ENCODE measurements around the gene PCDHB10.
A peak's percentile ranks its signal among the peaks of the same experiment; 100 is the strongest.
"Not testable (repeated sequence)": the region's sequence is repeated elsewhere in the genome, so short reads cannot be mapped to it uniquely, and the experiment has no call there.

PCDHB10 gene

DNA sequence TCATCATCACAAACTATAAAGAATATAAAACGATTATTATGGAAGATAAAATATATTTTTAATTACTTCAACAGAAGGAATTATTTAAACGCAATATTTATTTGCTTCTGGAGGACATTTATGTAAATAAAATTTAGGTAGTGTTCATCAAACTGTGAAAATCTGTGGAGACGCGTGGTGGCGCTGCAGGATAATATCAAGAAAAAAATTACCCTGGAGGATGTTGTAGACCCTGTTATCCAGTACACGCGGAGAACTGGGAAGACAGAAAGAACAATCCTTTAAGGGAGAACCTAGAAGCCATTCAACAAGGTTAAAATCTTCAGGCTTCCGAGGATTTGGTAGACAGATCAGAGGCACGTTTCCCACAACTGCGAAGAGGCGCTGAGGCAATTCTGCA lies 16.3 kb downstream of the PCDHB10 start, which contains the start of gene PCDHB12:
Gene PCDHB12, plus strand, starts transcription at position 242 of the 400 bp plus-strand sequence. CDS start 189 bp downstream, outside the sequence.
- Histone ChIP-seq H3K27me3 (ENCODE audit: low read length) (no peaks in the 10 kb centered on the region), H3F3A (ENCODE audit: insufficient read depth) (no peaks in the 10 kb centered on the region), H3K4me3 (ENCODE audit: insufficient read depth, low read length, poor library complexity, severe bottlenecking) (no peak within 1 kb of the TSS), H3K9me3 (ENCODE audit: insufficient read depth, low read length) (no peaks in the 10 kb centered on the region), H3K9ac (ENCODE audit: low read length) (no peak within 1 kb of the TSS), H3K79me2 (ENCODE audit: insufficient read depth, low read length) (no peaks in the 10 kb centered on the region), H3K27ac (ENCODE audit: low read depth, low read length) (no peak within 1 kb of the TSS), H3K36me3 (ENCODE audit: low read length) (no peaks in the 10 kb centered on the region; the same call in 1 of the 2 replicates), H3K4me2 (ENCODE audit: low read depth, low read length, poor library complexity, severe bottlenecking) (no peak within 1 kb of the TSS), H2AFZ (ENCODE audit: low read depth, low read length, severe bottlenecking) (no peak within 1 kb of the TSS), H4K20me1 (ENCODE audit: low read depth, low read length) (no peaks in the 10 kb centered on the region), H3K9me2 (replicated peaks; ENCODE audit: insufficient read depth, low read length) (no peaks in the 10 kb centered on the region)
- TF ChIP-seq EZH2phosphoT487 (conservative IDR thresholded peaks at IDR 0.05; ENCODE audit: low read length) = no peak
- TF ChIP-seq, protein P1, sequence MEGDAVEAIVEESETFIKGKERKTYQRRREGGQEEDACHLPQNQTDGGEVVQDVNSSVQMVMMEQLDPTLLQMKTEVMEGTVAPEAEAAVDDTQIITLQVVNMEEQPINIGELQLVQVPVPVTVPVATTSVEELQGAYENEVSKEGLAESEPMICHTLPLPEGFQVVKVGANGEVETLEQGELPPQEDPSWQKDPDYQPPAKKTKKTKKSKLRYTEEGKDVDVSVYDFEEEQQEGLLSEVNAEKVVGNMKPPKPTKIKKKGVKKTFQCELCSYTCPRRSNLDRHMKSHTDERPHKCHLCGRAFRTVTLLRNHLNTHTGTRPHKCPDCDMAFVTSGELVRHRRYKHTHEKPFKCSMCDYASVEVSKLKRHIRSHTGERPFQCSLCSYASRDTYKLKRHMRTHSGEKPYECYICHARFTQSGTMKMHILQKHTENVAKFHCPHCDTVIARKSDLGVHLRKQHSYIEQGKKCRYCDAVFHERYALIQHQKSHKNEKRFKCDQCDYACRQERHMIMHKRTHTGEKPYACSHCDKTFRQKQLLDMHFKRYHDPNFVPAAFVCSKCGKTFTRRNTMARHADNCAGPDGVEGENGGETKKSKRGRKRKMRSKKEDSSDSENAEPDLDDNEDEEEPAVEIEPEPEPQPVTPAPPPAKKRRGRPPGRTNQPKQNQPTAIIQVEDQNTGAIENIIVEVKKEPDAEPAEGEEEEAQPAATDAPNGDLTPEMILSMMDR (IDR thresholded peaks at IDR 0.05; ENCODE audit: insufficient read depth, low read length, poor library complexity, severe bottlenecking) = peak; percentile 37

GRCh38 chr5:141210281-141210680 lies 18.1 kb downstream of the PCDHB10 start:
- H4K20me1 ChIP-seq (ENCODE audit: low read depth, low read length); H3K4me3 ChIP-seq (ENCODE audit: insufficient read depth, low read length, poor library complexity, severe bottlenecking); H3K9ac ChIP-seq (ENCODE audit: low read length); H3K9me3 ChIP-seq (ENCODE audit: insufficient read depth, low read length); H3F3A ChIP-seq (ENCODE audit: insufficient read depth); H3K27me3 ChIP-seq (ENCODE audit: low read length); H3K4me2 ChIP-seq (ENCODE audit: low read depth, low read length, poor library complexity, severe bottlenecking); H3K79me2 ChIP-seq (ENCODE audit: insufficient read depth, low read length); H3K9me2 ChIP-seq (replicated peaks; ENCODE audit: insufficient read depth, low read length); H2AFZ ChIP-seq (ENCODE audit: low read depth, low read length, severe bottlenecking); H3K36me3 ChIP-seq (ENCODE audit: low read length); H3K27ac ChIP-seq (ENCODE audit: low read depth, low read length): not testable (repeated sequence)

GRCh38 chr5:141210849-141211248 lies 18.7 kb downstream of the PCDHB10 start:
- not testable (repeated sequence) for H3F3A ChIP-seq (ENCODE audit: insufficient read depth); H4K20me1 ChIP-seq (ENCODE audit: low read depth, low read length); H3K79me2 ChIP-seq (ENCODE audit: insufficient read depth, low read length); H3K9me3 ChIP-seq (ENCODE audit: insufficient read depth, low read length); H3K27ac ChIP-seq (ENCODE audit: low read depth, low read length); H2AFZ ChIP-seq (ENCODE audit: low read depth, low read length, severe bottlenecking); H3K4me3 ChIP-seq (ENCODE audit: insufficient read depth, low read length, poor library complexity, severe bottlenecking); H3K4me2 ChIP-seq (ENCODE audit: low read depth, low read length, poor library complexity, severe bottlenecking); H3K36me3 ChIP-seq (ENCODE audit: low read length); H3K27me3 ChIP-seq (ENCODE audit: low read length); H3K9ac ChIP-seq (ENCODE audit: low read length); H3K9me2 ChIP-seq (replicated peaks; ENCODE audit: insufficient read depth, low read length)

DNA sequence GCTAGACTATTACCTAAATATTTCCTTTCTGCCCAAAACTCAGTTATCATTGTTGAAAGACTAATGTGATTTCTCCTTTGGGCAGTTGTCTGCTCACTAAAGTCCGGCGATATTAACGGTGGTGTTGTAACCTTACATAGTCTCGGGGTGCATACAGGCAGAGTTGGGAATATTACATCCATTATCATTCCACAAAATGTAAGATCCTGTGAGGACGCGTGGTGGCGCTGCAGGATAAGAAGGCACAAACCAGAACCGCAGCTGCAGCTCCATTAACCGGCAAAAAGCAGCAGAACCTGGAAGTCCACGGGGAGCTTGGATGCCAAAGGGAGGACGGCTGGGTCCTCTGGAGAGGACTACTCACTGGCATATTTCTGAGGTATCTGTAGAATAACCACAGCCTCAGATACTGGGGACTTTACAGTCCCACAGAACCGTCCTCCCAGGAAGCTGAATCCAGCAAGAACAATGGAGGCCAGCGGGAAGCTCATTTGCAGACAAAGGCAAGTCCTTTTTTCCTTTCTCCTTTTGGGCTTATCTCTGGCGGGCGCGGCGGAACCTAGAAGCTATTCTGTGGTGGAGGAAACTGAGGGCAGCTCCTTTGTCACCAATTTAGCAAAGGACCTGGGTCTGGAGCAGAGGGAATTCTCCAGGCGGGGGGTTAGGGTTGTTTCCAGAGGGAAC lies 21.6 kb downstream of the PCDHB10 start, which contains the start of gene PCDHB13:
Gene PCDHB13, plus strand, starts transcription at position 264 of the 684 bp plus-strand sequence. Its CDS starts 205 bp downstream, at position 469.
- H3K4me2 ChIP-seq (ENCODE audit: low read depth, low read length, poor library complexity, severe bottlenecking); H3K36me3 ChIP-seq (ENCODE audit: low read length); H3K9me2 ChIP-seq (replicated peaks; ENCODE audit: insufficient read depth, low read length); H3K79me2 ChIP-seq (ENCODE audit: insufficient read depth, low read length); H3K4me3 ChIP-seq (ENCODE audit: insufficient read depth, low read length, poor library complexity, severe bottlenecking); H3K9me3 ChIP-seq (ENCODE audit: insufficient read depth, low read length); H3K9ac ChIP-seq (ENCODE audit: low read length); H4K20me1 ChIP-seq (ENCODE audit: low read depth, low read length); H3K27ac ChIP-seq (ENCODE audit: low read depth, low read length); H2AFZ ChIP-seq (ENCODE audit: low read depth, low read length, severe bottlenecking); H3K27me3 ChIP-seq (ENCODE audit: low read length); H3F3A ChIP-seq (ENCODE audit: insufficient read depth): not testable (repeated sequence)

- not testable (repeated sequence) for H4K20me1 ChIP-seq (ENCODE audit: low read depth, low read length); H3K36me3 ChIP-seq (ENCODE audit: low read length); H3K9me3 ChIP-seq (ENCODE audit: insufficient read depth, low read length); H2AFZ ChIP-seq (ENCODE audit: low read depth, low read length, severe bottlenecking); H3K4me2 ChIP-seq (ENCODE audit: low read depth, low read length, poor library complexity, severe bottlenecking); H3K79me2 ChIP-seq (ENCODE audit: insufficient read depth, low read length); H3K9ac ChIP-seq (ENCODE audit: low read length); H3F3A ChIP-seq (ENCODE audit: insufficient read depth); H3K4me3 ChIP-seq (ENCODE audit: insufficient read depth, low read length, poor library complexity, severe bottlenecking); H3K9me2 ChIP-seq (replicated peaks; ENCODE audit: insufficient read depth, low read length); H3K27ac ChIP-seq (ENCODE audit: low read depth, low read length); H3K27me3 ChIP-seq (ENCODE audit: low read length)
Measured at GRCh38 chr5:141214583-141214982, 22.4 kb downstream of the PCDHB10 start.

- H3K27ac ChIP-seq (ENCODE audit: low read depth, low read length); H4K20me1 ChIP-seq (ENCODE audit: low read depth, low read length); H3F3A ChIP-seq (ENCODE audit: insufficient read depth); H3K9me2 ChIP-seq (replicated peaks; ENCODE audit: insufficient read depth, low read length); H3K79me2 ChIP-seq (ENCODE audit: insufficient read depth, low read length); H3K4me3 ChIP-seq (ENCODE audit: insufficient read depth, low read length, poor library complexity, severe bottlenecking); H3K4me2 ChIP-seq (ENCODE audit: low read depth, low read length, poor library complexity, severe bottlenecking); H3K9ac ChIP-seq (ENCODE audit: low read length); H3K9me3 ChIP-seq (ENCODE audit: insufficient read depth, low read length); H2AFZ ChIP-seq (ENCODE audit: low read depth, low read length, severe bottlenecking); H3K36me3 ChIP-seq (ENCODE audit: low read length); H3K27me3 ChIP-seq (ENCODE audit: low read length): not testable (repeated sequence)
Measured at GRCh38 chr5:141215504-141215903, 23.4 kb downstream of the PCDHB10 start.

- H3K4me3 ChIP-seq (ENCODE audit: insufficient read depth, low read length, poor library complexity, severe bottlenecking); H3K27ac ChIP-seq (ENCODE audit: low read depth, low read length); H3K9ac ChIP-seq (ENCODE audit: low read length); H3K4me2 ChIP-seq (ENCODE audit: low read depth, low read length, poor library complexity, severe bottlenecking); H3K9me2 ChIP-seq (replicated peaks; ENCODE audit: insufficient read depth, low read length); H3F3A ChIP-seq (ENCODE audit: insufficient read depth); H4K20me1 ChIP-seq (ENCODE audit: low read depth, low read length); H2AFZ ChIP-seq (ENCODE audit: low read depth, low read length, severe bottlenecking); H3K36me3 ChIP-seq (ENCODE audit: low read length); H3K79me2 ChIP-seq (ENCODE audit: insufficient read depth, low read length); H3K27me3 ChIP-seq (ENCODE audit: low read length); H3K9me3 ChIP-seq (ENCODE audit: insufficient read depth, low read length): not testable (repeated sequence)
Measured at GRCh38 chr5:141216035-141216434, 23.9 kb downstream of the PCDHB10 start.

All from SU-DHL-6 (cell line).